ENCODE measurements around the gene REM2.

The REM2 gene

DNA sequence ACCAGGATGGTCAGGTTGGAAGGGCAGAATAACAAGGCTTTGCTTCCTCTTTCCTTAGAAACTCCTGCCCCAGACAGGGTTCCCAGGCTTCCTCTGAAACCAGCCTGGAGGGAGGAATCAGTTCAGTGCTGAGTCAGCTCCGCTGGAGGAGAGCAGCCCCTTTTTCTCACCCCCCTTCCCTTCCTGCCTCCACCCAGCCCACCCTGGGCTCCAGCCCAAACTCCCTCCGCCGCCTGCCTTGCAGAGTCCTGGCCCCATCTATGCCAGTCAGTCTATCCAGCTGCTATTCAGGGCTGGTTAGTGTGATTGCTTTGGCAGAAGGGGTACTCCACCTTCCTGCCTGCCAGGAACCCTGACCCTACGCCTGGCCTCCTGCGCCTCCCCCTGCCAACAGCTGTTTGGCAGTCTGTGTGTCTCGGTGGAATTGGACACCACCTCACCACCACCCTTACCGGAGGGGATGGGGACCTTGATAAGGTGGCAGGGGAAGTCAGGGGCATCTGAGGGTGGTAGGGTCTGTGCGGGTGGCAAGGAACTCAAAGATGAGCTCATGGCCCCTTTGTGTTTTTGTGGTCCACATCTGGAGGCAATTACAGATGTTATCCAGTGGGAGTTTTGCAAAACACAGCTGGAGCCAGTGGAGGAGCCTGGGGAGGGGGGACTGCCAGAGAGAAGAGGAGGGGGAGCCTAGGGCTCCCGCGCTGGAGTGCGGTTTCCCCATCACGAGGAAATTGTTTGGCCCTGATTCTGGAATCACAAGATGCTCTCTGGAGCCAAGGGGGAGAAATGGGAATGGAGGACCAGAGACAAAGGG lies 34.5 kb upstream of the REM2 start:
- Histone ChIP-seq H3K36me3 (ENCODE audit: control insufficient read depth in 1 of 2, insufficient read depth in 2 of 2, low read depth in 1 of 2, low read length in 2 of 2) (peaks cover 39 to 45% of the 10 kb centered on the region in 2 experiments), H3K14ac (ENCODE audit: low read length in 2 of 2) (peak overlapping the region in 1 of 2 experiments; percentile 97), H2AFZ (ENCODE audit: low read depth, low read length) (no peak overlapping the region), H3K27me3 (ENCODE audit: control insufficient read depth in 1 of 2, insufficient read depth in 1 of 2, low read length in 2 of 2) (no peaks in the 10 kb centered on the region), H3K4me2 (ENCODE audit: low read length, poor library complexity, severe bottlenecking) (no peak overlapping the region), H3K4me1 (ENCODE audit: control insufficient read depth, insufficient read depth, low read depth, low read length) (peaks cover 53% of the 10 kb centered on the region), H2AK5ac (ENCODE audit: low read length, severe bottlenecking) (peak overlapping the region; percentile 12), H3K9me3 (ENCODE audit: control insufficient read depth, low read length) (no peaks in the 10 kb centered on the region), H4K91ac (ENCODE audit: low read length) (peak overlapping the region; percentile 77), H2BK12ac (ENCODE audit: low read length in 2 of 2) (peak overlapping the region; percentile 85 to 93), H3K9ac (ENCODE audit: low read length) (peak overlapping the region; percentile 90), H2BK120ac (ENCODE audit: low read depth, low read length) (peak overlapping the region; percentile 23), H3K18ac (ENCODE audit: low read depth in 1 of 2, low read length in 2 of 2) (peak overlapping the region; percentile 80 to 95), H4K8ac (ENCODE audit: low read length) (peak overlapping the region; percentile 92), H2BK5ac (ENCODE audit: low read depth, low read length, poor library complexity, severe bottlenecking) (peak overlapping the region; percentile 58), H3K27ac (ENCODE audit: low read length, poor library complexity, severe bottlenecking) (peak overlapping the region; percentile 78), H3K79me1 (replicated peaks; ENCODE audit: low read length, poor library complexity, severe bottlenecking) (peaks cover 18% of the 10 kb centered on the region), H3K4me3 (ENCODE audit: insufficient read depth in 1 of 2, low read depth in 1 of 2, low read length in 2 of 2) (peak overlapping the region in 1 of 2 experiments; percentile 55), H3K23ac (ENCODE audit: low read length in 2 of 2) (peak overlapping the region in 1 of 2 experiments; percentile 91), H2BK15ac (ENCODE audit: low read depth, poor library complexity, severe bottlenecking) (no peak overlapping the region), H3K4ac (ENCODE audit: low read depth in 1 of 2, low read length in 2 of 2) (peak overlapping the region; percentile 90 to 94)
- peak; percentile 80 for DNase-seq
- WGBS, result 45% methylated on average over 9 of the region's 12 CpGs

DNA sequence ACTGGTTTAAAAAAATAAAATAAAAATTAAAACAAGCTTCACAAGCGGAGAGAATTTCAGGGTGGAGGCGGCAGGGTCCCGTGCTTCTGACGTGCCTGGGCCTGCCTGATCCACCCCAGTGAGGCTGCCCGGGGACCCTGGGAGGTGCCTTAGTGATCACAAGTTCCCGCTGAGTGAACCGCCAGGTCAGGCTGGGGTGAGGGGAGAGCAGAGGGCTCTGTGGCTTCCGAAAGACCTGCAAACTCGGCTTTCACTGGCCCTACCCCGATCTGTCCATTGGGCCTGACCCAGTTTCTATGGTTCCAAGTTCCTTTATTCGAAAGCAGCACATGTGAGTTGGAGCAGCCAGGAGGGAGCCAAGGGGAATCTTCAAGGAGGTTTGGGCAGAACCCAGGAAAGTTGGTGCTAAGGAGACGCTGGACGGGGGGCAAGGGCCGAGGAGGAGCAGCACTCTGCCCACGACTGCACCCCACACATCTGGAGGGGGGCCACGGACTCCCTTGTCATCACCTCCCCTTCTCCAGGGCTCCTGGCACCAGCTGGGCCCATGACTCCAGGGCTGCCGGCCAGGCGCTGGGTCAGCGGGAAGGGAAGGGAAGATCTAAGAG lies 33.7 kb upstream of the REM2 start:
- Histone ChIP-seq H3K9me3 (ENCODE audit: control insufficient read depth, low read length) (no peaks in the 10 kb centered on the region), H2BK12ac (ENCODE audit: low read length in 2 of 2) (peak overlapping the region in 1 of 2 experiments; percentile 75), H2BK120ac (ENCODE audit: low read depth, low read length) (no peak overlapping the region), H2AK5ac (ENCODE audit: low read length, severe bottlenecking) (peak overlapping the region; percentile 3), H3K14ac (ENCODE audit: low read length in 2 of 2) (peak overlapping the region in 1 of 2 experiments; percentile 35), H3K18ac (ENCODE audit: low read depth in 1 of 2, low read length in 2 of 2) (peak overlapping the region in 1 of 2 experiments; percentile 67), H3K4me1 (ENCODE audit: control insufficient read depth, insufficient read depth, low read depth, low read length) (peaks cover 53% of the 10 kb centered on the region), H4K8ac (ENCODE audit: low read length) (peak overlapping the region; percentile 38), H2AFZ (ENCODE audit: low read depth, low read length) (no peak overlapping the region), H3K36me3 (ENCODE audit: control insufficient read depth in 1 of 2, insufficient read depth in 2 of 2, low read depth in 1 of 2, low read length in 2 of 2) (peaks cover 31 to 38% of the 10 kb centered on the region in 2 experiments), H3K4me3 (ENCODE audit: insufficient read depth in 1 of 2, low read depth in 1 of 2, low read length in 2 of 2) (peak overlapping the region in 1 of 2 experiments; percentile 48), H3K23ac (ENCODE audit: low read length in 2 of 2) (no peak overlapping the region), H3K4me2 (ENCODE audit: low read length, poor library complexity, severe bottlenecking) (no peak overlapping the region), H4K91ac (ENCODE audit: low read length) (peak overlapping the region; percentile 74), H3K4ac (ENCODE audit: low read depth in 1 of 2, low read length in 2 of 2) (peak overlapping the region in 1 of 2 experiments; percentile 54), H3K9ac (ENCODE audit: low read length) (peak overlapping the region; percentile 90), H2BK15ac (ENCODE audit: low read depth, poor library complexity, severe bottlenecking) (peak overlapping the region; percentile 83), H3K27me3 (ENCODE audit: control insufficient read depth in 1 of 2, insufficient read depth in 1 of 2, low read length in 2 of 2) (no peaks in the 10 kb centered on the region), H2BK5ac (ENCODE audit: low read depth, low read length, poor library complexity, severe bottlenecking) (no peak overlapping the region), H3K79me1 (replicated peaks; ENCODE audit: low read length, poor library complexity, severe bottlenecking) (peaks cover 16% of the 10 kb centered on the region), H3K27ac (ENCODE audit: low read length, poor library complexity, severe bottlenecking) (peak overlapping the region; percentile 78)
- 83% methylated on average over 11 of the region's 19 CpGs for WGBS
- DNase-seq, result peak; percentile 15

DNA sequence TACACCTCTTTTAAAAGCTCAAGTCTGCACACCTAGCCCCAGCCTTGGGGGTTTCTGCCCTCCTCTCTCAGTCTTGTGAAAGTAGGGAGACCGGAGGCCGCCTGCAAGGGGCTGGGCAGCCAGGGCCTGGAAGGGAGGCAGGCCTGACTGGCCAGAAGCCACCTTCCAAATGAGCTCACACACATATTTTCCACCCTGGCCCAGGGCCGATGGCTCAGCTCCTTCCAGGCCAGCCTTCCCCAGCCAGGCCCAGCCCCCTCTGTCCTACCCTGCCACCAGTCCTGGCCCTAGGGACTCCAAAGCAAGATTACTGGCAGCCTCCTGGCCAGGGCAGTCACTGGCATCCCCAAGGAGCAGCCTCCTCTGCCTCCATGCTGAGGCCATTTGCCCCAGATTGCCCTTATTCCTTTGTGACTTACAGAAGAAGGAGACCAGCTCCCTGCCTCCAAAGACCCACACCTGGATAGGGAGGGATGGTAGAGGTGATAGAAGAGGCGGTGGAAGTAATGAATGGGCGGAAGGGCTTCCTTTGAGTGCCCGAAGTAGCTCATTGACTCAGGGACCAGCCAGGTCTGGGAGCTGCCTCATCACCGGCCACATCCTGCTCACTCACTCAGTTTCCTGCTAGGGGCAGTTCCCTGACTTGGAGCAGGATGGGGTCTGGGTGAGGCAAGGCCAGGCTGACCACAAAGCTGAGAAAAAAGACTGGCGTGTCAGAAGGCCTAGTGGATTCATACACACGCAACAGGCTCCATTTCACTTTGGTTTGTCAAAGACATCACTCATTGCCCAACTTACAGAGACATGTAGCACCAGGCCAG lies 31.9 kb upstream of the REM2 start:
- Histone ChIP-seq H3K4me2 (ENCODE audit: low read length, poor library complexity, severe bottlenecking) (no peak overlapping the region), H3K79me1 (replicated peaks; ENCODE audit: low read length, poor library complexity, severe bottlenecking) (peaks cover 8% of the 10 kb centered on the region), H3K9ac (ENCODE audit: low read length) (peak overlapping the region; percentile 90), H2AK5ac (ENCODE audit: low read length, severe bottlenecking) (peak overlapping the region; percentile 37), H3K27ac (ENCODE audit: low read length, poor library complexity, severe bottlenecking) (peak overlapping the region; percentile 81), H4K8ac (ENCODE audit: low read length) (peak overlapping the region; percentile 97), H2BK12ac (ENCODE audit: low read length in 2 of 2) (peak overlapping the region; percentile 57 to 65), H3K23ac (ENCODE audit: low read length in 2 of 2) (no peak overlapping the region), H3K4me3 (ENCODE audit: insufficient read depth in 1 of 2, low read depth in 1 of 2, low read length in 2 of 2) (peak overlapping the region in 1 of 2 experiments; percentile 63), H2BK120ac (ENCODE audit: low read depth, low read length) (no peak overlapping the region), H4K91ac (ENCODE audit: low read length) (peak overlapping the region; percentile 97), H3K27me3 (ENCODE audit: control insufficient read depth in 1 of 2, insufficient read depth in 1 of 2, low read length in 2 of 2) (no peaks in the 10 kb centered on the region), H3K36me3 (ENCODE audit: control insufficient read depth in 1 of 2, insufficient read depth in 2 of 2, low read depth in 1 of 2, low read length in 2 of 2) (peaks cover 13 to 20% of the 10 kb centered on the region in 2 experiments), H3K9me3 (ENCODE audit: control insufficient read depth, low read length) (no peaks in the 10 kb centered on the region), H3K4me1 (ENCODE audit: control insufficient read depth, insufficient read depth, low read depth, low read length) (peaks cover 48% of the 10 kb centered on the region), H3K14ac (ENCODE audit: low read length in 2 of 2) (peak overlapping the region in 1 of 2 experiments; percentile 30), H3K4ac (ENCODE audit: low read depth in 1 of 2, low read length in 2 of 2) (peak overlapping the region; percentile 21 to 64), H2AFZ (ENCODE audit: low read depth, low read length) (peak overlapping the region; percentile 8), H3K18ac (ENCODE audit: low read depth in 1 of 2, low read length in 2 of 2) (peak overlapping the region; percentile 79), H2BK15ac (ENCODE audit: low read depth, poor library complexity, severe bottlenecking) (peak overlapping the region; percentile 87), H2BK5ac (ENCODE audit: low read depth, low read length, poor library complexity, severe bottlenecking) (no peak overlapping the region)
- peak; percentile 96 for DNase-seq
- whole genome bisulfite sequencing, result 38% methylated on average over 6 of the region's 9 CpGs
